ENCODE measurements around the gene HAPLN2.
"Not testable (repeated sequence)": the region's sequence is repeated elsewhere in the genome, so short reads cannot be mapped to it uniquely, and the experiment has no call there.

The HAPLN2 gene

DNA sequence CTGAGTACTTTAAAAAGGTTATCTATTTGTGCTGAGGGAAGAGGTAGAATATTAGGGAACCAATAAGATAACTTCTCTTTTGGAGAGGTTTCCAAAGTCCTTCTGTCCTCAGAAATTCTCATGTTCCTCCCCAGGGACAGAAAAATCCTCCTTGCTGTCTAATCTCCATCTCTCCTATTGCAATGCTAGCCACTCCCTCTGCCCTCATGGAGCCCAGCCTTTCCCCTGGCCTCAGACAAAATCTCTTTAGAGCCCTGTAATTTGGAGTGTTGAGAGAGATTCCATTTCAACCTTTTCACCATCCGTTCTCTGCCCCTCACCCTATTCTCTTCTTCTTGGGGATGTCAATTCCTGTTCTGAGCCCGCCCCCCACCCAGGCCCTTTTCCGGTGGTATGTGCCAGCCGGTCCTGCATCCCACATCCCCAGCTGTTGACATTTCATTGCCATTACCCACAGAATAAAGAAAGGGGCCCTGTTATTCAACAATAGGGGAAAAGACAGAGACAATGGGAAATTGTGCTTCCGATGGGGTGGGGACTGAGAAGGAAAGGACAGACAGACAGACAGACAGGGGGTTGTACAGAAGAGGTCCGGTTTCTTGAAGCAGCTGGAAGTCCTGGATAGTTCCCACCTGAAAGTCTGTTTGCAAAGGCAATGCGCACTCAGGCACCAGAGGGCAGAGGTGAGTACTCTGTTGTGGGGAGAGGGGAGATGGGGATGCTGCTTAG lies at the start of gene HAPLN2:
Gene HAPLN2 (plus strand): TSS at position 563 of the 729 bp plus-strand sequence. CDS start 4,076 bp downstream, outside the sequence.
- no peak for DNase-seq (ENCODE audit: low read depth in 2 of 2)

DNA sequence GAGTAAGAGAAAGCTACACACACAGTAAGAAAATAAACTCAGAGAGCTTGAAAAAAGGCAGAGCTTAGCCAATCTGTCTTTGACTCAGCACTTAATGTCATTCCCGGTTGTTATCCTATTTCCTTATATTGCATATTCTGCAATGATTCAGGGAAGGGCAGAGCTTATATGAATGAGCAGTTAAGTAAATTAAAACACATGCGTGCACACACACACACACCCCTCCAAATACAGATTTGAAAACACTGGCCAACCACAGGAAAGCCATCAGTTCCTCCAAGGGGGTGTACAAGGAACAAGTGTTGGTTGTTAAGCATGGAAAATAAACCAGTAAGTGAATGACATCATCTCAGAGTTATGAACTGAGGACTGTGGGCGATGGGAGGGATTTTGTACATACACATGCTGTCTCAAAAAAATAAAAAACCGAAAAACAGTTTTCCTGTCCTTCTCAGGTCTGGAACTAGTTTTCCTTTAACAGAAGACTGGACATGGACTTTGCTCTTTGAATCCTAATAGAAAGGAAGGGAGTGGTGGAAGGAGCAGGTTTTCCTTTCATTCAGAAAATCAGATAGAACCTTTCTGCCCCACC lies 47.9 kb upstream of the HAPLN2 start:
- DNase-seq (ENCODE audit: low read depth in 2 of 2) = no peak

DNA sequence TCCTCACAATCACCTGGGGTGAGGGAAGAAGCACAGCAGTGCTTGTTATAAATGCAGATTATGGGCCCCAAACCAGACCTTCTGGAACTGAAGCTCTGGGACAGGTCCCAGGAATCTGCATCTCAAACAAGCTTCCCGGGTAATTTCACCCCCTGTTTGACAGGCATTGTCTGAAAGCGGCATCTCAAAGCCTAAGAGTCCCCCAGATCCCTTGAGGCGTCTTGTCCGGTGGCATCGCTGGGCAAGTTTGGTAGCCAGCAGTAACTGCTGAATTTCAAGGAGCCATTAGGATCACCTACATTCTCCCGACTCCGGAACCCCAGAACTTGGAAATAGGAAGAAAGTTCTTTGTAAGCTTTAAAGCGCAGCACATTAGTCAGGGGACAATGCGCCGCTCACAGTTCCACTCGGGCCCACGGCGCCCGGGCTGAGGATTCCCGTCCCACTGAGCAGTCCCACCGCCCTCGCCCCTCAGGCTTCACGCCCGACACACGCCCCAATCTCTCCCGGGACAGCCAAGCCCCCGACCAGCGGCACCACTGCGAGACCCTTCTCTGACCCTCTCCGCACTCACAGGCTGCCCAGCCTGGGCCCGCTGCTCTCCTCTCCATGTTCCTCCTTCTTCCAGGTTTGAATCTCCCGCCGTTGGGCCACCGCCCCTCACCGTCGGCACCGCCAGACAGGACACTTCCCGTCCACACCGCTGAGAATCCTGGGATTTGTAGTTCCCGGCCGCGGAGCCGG lies 47.1 kb upstream of the HAPLN2 start, which contains the start of gene IQGAP3:
Gene IQGAP3 (minus strand): TSS at position 647 of the 744 bp plus-strand sequence. CDS start 36 bp downstream, at position 611.
- DNase-seq (ENCODE audit: low read depth in 2 of 2) = peak; percentile 30 to 38

DNA sequence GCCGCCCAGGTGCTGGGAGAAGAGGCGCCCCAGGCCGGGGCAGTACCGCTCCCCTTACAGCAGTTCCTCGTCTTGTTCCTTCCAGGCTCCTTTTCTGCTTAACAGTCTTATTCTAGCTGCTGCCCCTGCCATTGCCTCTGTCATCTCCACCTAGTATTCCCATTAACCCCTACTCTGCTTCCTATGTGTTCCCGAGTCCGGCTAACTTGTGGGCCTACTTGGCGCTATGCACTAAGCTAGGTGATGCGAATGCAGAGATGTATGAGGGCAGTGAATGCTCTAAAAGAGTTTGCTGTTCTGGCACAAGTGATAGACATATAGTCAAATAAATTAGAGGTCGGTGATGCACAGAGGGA lies 46.6 kb upstream of the HAPLN2 start:
- DNase-seq (ENCODE audit: low read depth in 2 of 2) = no peak

DNA sequence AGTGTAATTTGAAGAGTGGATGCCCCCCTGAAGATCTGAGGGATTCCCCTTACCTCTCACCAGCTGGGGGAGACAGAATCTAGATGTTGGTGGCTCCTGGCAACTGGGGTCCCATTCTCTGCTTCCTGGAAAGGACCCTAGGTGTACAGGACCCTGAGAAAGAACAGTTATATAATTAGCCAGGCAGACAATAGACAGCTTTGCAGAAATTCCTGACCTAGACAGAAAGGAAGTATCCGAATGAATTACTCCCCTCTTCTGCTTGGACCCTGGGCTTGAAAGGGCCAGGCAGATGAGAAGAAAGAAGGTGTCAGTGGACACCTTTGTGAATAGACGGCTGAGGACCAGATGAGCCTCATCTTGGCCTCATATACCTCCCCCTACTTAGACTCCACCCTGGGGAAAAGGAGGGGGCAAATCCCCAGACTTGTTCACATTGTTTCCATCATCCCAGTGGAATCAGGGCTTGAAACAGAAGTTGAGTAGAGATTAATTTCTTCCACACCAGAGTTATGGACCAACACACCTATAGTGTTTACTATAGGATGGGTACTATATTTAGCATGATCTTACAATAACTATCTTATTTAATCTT lies 45.1 kb upstream of the HAPLN2 start:
- no peak for DNase-seq (ENCODE audit: low read depth in 2 of 2)

DNA sequence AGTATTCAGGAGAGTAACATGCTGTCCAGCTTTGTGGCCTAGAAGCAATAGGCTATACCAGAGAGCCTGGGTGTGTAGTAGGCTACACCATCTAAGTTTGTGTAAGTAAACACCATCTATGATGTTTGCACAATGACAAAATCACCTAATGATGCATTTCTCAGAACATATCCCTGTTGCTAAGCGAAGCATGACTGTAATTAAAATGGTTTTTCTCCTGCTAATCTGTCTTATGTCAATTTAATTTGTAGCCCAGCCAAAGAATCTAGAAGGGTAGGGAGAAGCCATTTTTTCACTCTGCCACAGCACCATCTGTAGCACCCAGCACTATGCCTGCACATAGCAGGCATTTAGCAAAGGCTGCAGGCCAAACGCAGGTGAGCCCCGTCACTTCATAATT lies 41.7 kb upstream of the HAPLN2 start:
- DNase-seq (ENCODE audit: low read depth in 2 of 2) = no peak

DNA sequence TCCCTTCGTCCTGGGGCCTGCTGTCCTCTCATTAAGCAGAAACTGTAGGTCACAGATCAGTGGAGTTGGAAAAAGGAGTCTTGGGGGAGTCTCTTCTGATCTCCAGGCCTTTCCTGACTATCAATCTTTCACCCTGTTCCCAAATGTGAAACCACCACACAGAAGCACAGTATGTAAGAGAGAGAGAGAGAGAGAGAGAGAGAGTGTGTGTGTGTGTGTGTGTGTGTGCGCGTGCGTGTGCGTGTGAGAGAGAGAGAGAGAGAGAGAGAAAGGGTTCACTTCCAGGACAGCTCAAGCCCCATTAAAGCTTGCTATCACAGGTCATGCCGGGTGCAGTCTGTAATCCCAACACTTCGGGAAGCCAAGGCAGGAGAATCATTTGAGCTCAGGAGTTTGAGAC lies 41.2 kb upstream of the HAPLN2 start:
- DNase-seq (ENCODE audit: low read depth in 2 of 2) = no peak

DNA sequence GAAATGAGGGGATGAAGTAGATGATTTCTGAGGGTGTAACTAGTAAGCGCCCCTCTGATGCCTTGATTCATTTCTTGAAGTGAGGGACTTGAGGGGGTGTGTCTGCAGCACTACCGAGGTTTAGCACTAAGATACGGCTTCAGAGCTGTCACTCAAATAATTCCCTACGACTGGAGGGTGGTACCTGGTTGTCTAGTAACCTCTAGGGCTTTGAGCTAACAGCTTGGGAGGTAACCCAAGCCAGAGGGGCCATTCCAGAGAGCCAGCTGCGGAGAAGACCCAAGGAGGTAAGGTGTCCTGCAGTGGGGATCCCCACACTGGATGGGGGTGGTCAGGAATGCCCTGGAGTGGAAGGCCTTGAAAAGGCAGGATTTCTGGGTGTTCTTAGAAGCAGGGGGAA lies 39.7 kb upstream of the HAPLN2 start, which contains the start of gene TTC24:
Gene TTC24 (plus strand): TSS at position 252 of the 400 bp plus-strand sequence. CDS start 1,642 bp downstream, outside the sequence.
- no peak for DNase-seq (ENCODE audit: low read depth in 2 of 2)

DNA sequence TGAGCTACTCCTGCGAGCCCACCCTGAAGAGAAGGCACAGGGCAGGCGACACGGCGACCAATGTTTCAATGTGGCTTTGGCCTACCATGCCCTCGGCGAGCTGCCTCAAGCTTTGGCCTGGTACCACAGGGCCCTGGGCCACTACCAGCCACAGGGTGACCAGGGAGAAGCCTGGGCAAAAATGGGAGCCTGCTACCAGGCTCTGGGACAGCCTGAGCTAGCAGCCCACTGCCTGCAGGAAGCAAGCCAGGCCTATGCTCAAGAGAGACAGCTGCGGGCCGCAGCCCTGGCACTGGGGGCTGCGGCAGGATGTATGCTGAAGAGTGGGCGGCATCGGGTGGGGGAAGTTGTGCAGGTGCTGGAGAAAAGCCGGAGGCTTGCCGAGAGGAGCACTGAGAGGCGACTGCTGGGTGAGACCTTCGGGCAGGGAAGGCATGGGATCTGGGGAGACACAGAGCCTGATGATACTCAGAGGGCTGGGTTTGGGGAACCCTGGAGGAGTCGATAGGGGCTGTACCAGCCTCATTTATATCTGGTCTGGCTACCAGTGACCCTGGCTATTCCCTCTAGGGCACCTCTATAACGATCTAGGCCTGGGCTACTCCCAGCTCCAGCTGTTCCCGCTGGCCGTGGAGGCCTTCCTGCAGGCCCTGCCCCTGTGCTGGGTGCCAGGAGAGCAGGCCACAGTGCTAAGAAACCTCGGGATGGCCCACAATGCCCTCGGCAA lies 37.4 kb upstream of the HAPLN2 start:
- DNase-seq (ENCODE audit: low read depth in 2 of 2) = no peak

DNA sequence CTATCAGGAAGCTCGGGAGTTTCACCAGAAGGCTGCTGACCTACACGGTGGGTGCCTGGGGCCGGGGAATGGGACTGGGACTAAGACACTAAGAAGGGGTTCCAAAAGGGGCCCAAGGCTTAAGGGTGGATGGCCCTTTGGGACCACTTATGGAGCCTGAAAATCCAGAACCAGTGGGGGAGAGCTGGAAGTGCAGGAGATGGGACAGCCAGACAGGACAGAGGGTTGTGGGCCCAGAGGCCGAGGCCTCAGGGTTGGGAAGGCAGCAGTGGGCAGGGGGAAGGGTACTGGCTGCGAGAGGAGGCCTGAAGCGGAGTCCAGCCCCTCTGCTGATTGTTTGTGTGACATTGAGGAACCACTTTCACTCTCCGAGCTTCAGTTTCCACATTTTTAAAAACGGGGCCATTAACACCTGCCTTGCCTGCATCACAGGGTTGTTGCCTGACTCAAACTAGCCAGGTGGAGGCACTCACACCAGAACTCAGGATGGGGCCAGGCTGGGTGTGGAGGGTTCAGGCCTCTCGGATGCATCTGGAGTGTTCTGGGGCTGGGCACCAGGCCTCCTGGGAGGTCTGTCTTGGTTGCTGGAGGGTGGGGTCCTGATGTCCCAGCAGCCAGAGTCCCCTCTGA lies 36.7 kb upstream of the HAPLN2 start:
- DNase-seq (ENCODE audit: low read depth in 2 of 2) = no peak

DNA sequence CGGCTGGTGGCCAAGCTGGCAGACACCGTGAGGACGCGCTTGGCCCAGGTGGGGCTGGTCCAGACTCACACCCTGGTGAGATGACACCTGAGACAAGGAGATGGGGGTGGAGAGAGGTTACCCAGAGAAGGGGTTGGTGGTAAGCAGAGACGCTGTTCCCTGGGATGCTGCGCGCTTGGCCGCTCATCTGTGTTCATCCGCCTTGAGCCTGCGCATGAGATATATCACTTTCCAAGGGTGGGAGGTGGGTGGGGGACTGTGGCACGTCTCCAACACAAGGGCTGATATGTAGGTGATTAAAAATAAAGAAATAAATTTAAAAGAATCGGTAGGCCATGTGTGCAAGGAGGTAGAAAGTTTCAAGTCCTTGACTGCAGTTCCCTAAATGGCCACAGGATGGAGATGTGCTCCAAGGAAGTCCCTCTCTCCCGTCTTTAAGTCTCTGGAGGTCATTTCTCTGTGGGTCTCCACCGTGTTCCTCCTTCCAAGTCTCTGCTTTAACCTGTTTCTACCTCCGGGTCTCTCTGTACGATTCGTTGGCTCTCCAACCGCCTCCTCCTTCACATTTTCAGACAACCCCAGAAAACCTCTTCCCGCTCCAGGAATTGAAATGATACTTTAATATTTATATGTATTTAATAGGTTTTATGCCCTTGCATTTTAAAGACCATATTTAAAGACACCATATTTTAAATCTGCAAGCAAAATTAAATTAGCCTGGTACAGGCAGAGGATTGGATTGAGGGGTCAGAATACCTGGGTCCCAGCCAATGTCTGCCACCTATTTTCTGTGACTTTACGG lies 35.2 kb upstream of the HAPLN2 start:
- DNase-seq (ENCODE audit: low read depth in 2 of 2) = peak; percentile 28 to 59

DNA sequence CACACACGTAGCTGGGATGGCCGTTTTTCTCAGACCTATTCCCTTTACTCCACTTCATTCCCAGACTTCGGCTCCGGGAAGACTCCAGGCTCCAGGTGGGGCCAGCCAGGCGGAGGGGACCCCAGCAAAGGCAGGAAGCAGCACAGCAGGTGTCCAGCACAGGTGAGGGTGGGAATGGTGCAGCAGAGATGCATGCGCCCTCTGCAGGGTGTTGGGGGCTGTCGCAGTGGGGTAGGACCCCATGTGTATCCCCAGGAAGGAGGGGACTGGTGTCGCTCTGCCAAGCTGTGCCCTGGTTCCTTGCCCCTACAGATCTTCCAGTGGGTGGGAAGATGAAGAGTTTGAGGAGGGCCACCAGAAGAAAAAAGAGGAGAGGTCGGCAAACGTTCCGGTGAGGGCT lies 34.4 kb upstream of the HAPLN2 start:
- DNase-seq (ENCODE audit: low read depth in 2 of 2) = no peak

DNA sequence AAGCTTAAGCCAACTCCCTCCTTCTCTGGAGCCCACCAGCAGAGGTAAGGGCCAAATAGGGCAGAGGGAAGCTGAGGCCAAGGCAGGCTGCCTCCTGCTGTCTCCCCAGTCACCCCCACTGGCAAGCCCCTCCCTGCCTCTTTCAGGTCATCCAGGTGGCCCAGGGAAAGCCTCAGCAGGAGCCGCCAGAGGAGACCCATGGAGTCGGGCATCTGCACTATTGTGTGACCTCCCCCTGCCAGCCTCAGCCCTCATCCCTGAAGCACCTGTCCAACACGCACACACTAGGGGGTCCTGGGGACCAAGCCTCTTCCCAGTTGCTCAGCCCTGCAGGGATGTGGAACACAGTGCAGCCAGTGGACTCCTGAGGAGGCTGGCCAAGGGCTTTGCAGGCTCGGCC lies 32.9 kb upstream of the HAPLN2 start:
- DNase-seq (ENCODE audit: low read depth in 2 of 2) = no peak

DNA sequence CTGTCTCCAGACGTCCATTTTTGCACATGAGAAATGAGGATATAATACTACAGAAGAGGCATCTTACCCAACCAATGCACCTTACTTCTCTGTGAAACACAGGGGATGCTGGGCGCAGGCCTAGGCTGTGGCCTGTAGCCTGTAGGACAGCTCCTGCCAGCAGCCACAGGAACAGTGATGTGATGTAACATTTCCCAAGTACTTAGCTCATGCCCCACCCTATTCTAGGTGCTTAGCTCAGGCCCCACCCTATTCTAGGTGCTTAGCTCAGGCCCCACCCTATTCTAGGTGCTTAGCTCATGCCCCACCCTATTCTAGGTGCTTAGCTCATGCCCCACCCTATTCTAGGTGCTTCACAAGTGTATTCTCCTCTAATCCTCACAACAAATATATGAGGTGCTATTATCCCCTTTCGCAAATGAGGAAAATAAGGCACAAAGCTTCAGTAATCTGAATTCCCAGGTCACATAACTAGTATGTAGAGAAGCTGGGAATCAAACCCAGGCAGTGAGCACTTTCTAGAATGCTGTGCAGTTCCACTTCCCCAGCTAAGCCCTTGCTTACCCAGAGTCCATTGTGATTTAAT lies 32.2 kb upstream of the HAPLN2 start:
- DNase-seq (ENCODE audit: low read depth in 2 of 2) = no peak

DNA sequence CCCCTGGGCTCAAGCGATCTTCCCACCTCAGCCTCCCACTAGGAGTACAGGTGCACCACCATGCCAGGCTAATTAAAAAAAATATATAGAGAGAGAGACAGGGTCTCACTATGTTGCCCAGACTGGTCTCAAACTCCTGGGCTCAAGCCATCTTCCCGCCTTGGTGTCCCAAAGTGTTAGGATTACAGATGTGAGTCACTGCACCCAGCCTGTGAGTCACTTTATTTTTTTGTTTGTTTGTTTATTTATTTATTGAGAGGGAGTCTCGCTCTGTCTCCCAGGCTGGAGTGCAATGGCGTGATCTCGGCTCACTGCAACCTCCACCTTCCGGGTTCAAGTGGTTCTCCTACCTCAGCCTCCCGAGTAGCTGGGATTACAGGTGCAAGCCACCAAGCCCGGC lies 31.3 kb upstream of the HAPLN2 start:
- DNase-seq (ENCODE audit: low read depth in 2 of 2) = not testable (repeated sequence)

DNA sequence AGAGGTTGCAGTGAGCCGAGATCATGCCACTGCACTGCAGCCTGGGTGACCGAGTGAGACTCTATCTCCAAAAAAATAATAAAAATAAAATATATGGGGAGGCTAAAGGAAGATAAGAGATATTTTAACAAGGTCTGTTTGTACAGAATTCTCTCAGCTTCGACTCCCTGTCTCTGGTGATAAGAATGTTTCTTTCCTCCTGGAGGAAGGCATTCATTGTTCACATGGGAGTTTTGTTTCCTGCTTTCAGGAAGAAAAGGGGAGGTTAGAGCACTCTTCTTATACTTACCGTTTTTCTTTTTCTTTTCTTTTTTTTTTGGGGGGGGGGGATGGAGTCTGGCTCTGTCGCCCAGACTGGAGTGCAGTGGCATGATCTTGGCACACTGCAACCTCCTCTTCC lies 29.7 kb upstream of the HAPLN2 start:
- no peak for DNase-seq (ENCODE audit: low read depth in 2 of 2)

DNA sequence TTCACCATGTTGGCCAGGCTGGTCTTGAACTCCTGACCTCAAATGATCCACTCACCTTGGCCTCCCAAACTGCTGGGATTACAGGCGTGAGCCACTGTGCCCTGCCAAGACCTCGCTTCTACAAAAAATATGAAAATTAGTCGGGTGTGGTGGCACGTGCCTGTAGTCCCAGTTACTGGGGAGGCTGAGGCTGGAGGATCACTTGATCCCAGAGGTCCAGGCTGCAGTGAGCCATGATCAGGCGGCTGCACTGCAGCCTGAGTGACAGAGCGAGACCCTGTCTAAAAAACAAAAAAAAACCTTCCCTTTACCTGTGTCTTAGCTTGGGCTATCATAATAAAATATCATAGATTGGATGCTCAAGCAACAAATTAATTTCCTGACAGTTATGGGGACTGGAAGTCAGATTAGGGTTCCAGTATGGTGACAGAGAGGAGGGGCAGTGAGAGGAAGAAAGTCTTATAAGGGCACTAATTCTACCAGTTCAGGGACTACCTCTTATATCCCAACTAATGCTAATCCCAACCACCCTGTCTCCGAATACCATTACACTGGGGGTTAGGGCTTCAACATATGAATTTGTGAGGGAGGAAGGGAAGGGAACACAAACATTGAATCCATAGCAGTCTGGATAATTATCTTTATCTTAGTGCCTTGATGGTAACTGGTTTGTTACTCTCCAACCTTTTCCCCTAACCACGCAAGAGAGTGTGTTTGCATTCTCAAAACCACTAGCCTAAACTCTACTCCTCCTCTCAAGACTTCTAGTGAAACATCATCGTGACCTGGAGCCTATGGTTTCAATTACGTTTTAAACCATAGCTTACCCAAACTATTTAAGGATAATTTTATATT lies 28.7 kb upstream of the HAPLN2 start:
- no peak for DNase-seq (ENCODE audit: low read depth in 2 of 2)

DNA sequence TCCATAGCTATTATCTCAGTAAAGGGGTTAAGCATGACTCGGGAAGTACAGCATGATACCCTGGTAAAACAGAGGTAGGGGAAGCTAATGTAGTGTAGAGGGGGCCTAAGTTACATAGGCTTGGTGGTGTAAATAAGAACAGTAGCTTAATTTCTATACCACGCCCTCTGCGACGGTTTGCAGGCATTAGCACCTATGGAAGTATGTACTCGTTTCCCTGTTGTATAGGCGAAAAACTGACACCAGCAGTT lies 28.1 kb upstream of the HAPLN2 start:
- DNase-seq (ENCODE audit: low read depth in 2 of 2) = no peak

DNA sequence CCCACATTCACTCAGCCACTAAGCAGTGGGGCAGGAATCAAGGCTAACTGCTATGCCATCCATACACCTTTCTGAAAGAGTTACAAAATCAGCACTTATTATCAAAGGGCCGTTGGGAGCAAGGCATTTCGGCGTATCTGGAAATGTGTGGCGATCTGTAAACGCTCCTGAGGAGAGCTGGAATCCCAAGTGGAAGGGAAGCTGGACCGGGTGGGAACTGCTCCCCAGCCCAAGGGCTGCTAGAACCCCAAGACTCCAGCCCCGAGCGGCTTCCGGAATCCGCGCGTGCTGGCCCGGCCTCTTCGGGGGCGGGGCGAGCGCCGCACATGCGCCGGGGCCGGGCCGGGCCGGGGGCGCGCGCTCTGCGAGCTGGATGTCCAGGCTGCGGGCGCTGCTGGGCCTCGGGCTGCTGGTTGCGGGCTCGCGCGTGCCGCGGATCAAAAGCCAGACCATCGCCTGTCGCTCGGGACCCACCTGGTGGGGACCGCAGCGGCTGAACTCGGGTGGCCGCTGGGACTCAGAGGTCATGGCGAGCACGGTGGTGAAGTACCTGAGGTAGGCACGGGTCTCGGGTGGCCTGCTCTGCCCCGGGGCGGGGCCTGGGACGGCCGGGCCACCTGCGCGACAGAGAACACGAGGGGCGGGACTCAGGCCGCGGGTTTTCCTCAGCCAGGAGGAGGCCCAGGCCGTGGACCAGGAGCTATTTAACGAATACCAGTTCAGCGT lies 27.6 kb upstream of the HAPLN2 start, which contains the start of gene NAXE:
Gene NAXE (plus strand): TSS at position 345 of the 726 bp plus-strand sequence. CDS start 29 bp downstream, at position 374.
- DNase-seq (ENCODE audit: low read depth in 2 of 2) = peak; percentile 37 to 43
